GM18858 (cell line): ENCODE measurements around the gene TMEM181.
"Not testable (repeated sequence)": the region's sequence is repeated elsewhere in the genome, so short reads cannot be mapped to it uniquely, and the experiment has no call there.

Experiments
- ATAC-seq: cut with Tn5 transposase; IDR thresholded peaks from one replicate; pipeline ENCODE4 v1.9.1; 2021; ENCODE audit not compliant: unreplicated experiment

The TMEM181 gene

GRCh38 chr6:158620963-158621693 lies 61.2 kb downstream of the TMEM181 start:
- ATAC-seq: no peak

GRCh38 chr6:158621694-158622544 lies 62.0 kb downstream of the TMEM181 start:
- no peak for ATAC-seq

GRCh38 chr6:158622545-158623190 lies 62.8 kb downstream of the TMEM181 start:
- ATAC-seq: no peak

- no peak for ATAC-seq
Observed at GRCh38 chr6:158624684-158625682, 65.1 kb downstream of the TMEM181 start.

- no peak for ATAC-seq
Observed at GRCh38 chr6:158625881-158626305, 66.0 kb downstream of the TMEM181 start.

GRCh38 chr6:158626360-158627167 lies 66.7 kb downstream of the TMEM181 start:
- no peak for ATAC-seq

- no peak for ATAC-seq
Observed at GRCh38 chr6:158627168-158627939, 67.5 kb downstream of the TMEM181 start.

- no peak for ATAC-seq
Observed at GRCh38 chr6:158627940-158628211, 68.0 kb downstream of the TMEM181 start.

GRCh38 chr6:158628542-158628941 lies 68.7 kb downstream of the TMEM181 start:
- no peak for ATAC-seq

- no peak for ATAC-seq
Observed at GRCh38 chr6:158629367-158630221, 69.7 kb downstream of the TMEM181 start.

- no peak for ATAC-seq
Observed at GRCh38 chr6:158630938-158631616, 71.2 kb downstream of the TMEM181 start.

GRCh38 chr6:158631678-158632537 lies 72.0 kb downstream of the TMEM181 start:
- ATAC-seq: no peak

- ATAC-seq: not testable (repeated sequence)
Observed at GRCh38 chr6:158632538-158633119, 72.7 kb downstream of the TMEM181 start.

- ATAC-seq: no peak
Observed at GRCh38 chr6:158633127-158633526, 73.2 kb downstream of the TMEM181 start.

- no peak for ATAC-seq
Observed at GRCh38 chr6:158634695-158635426, 75.0 kb downstream of the TMEM181 start.
